Ishikawa (cell line): Measurements from ENCODE around the gene MRTFB.

Source experiments
- CEBPB ChIP-seq: IDR thresholded peaks from 2 replicates; pipeline ENCODE4 v1.6.1; 2012
- CREB1 ChIP-seq: IDR thresholded peaks from 2 replicates; pipeline ENCODE4 v1.6.1; 2012; ENCODE audit warnings: low read depth
- EGR1 ChIP-seq: IDR thresholded peaks from 2 replicates; pipeline ENCODE4 v1.6.1; 2012
- EP300 ChIP-seq: IDR thresholded peaks from 2 replicates; pipeline ENCODE4 v1.6.1; 2012; ENCODE audit warnings: borderline replicate concordance
- FOXM1 ChIP-seq: IDR thresholded peaks from 2 replicates; pipeline ENCODE4 v1.6.1; 2012; ENCODE audit warnings: low read depth, borderline replicate concordance
- NFIC ChIP-seq: IDR thresholded peaks from 2 replicates; pipeline ENCODE4 v1.6.1; 2012
- RAD21 ChIP-seq: IDR thresholded peaks from 2 replicates; pipeline ENCODE4 v1.6.1; 2012; ENCODE audit warnings: low read depth
- TAF1 ChIP-seq: IDR thresholded peaks from 2 replicates; pipeline ENCODE4 v1.6.1; 2012; ENCODE audit warnings: low read depth, mild to moderate bottlenecking
- TCF12 ChIP-seq: IDR thresholded peaks from 2 replicates; pipeline ENCODE4 v1.6.1; 2012; ENCODE audit warnings: low read depth
- TEAD4 ChIP-seq: IDR thresholded peaks from 2 replicates; pipeline ENCODE4 v1.6.1; 2012
- YY1 ChIP-seq: IDR thresholded peaks from 2 replicates; pipeline ENCODE4 v1.6.1; 2012; ENCODE audit warnings: low read depth
- ZBTB7A ChIP-seq: IDR thresholded peaks from 2 replicates; pipeline ENCODE4 v1.6.1; 2012; ENCODE audit warnings: low read depth
- TF ChIP-seq, protein P1 (sequence below): IDR thresholded peaks from 2 replicates; pipeline ENCODE4 v1.6.1; 2012
- TF ChIP-seq, protein P2 (sequence below): IDR thresholded peaks from 2 replicates; pipeline ENCODE4 v1.6.1; 2012; ENCODE audit warnings: low read depth, mild to moderate bottlenecking
- TF ChIP-seq, protein P3 (sequence below): IDR thresholded peaks from 2 replicates; pipeline ENCODE4 v1.6.1; 2012

The MRTFB gene

DNA sequence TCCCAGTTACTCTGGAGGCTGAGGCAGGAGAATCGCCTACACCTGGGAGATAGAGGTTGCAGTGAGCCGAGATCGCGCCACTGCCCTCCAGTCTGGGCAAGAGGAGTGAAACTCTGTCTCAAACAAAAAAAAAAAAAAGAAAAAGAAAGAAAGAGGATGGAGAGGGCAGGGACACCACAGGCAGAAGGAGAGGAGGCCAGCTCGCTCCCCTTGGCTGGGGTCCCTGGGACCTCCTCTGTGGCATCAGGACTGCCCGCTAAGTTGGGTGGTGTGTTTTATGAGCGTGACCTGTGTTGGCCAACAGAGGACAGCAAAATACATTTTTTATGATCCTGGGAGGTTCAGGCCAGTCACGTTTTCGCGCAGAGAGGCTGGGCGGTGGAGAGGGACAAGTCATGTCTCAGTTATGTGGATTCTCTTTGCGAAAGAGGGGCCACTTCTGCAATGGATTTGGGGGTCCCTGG is 229.6 kb downstream of the MRTFB start:
- TF ChIP-seq EP300 = peak; percentile 21; the same call in 1 of the 2 replicates
- 0 out of 2 replicates have a peak, but pooled peaks have one; percentile 12 for TF ChIP-seq TEAD4
- TF ChIP-seq FOXM1 = no peak
- TF ChIP-seq, protein P1, sequence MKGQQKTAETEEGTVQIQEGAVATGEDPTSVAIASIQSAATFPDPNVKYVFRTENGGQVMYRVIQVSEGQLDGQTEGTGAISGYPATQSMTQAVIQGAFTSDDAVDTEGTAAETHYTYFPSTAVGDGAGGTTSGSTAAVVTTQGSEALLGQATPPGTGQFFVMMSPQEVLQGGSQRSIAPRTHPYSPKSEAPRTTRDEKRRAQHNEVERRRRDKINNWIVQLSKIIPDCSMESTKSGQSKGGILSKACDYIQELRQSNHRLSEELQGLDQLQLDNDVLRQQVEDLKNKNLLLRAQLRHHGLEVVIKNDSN = no peak
- peak; percentile 94 for TF ChIP-seq RAD21

DNA sequence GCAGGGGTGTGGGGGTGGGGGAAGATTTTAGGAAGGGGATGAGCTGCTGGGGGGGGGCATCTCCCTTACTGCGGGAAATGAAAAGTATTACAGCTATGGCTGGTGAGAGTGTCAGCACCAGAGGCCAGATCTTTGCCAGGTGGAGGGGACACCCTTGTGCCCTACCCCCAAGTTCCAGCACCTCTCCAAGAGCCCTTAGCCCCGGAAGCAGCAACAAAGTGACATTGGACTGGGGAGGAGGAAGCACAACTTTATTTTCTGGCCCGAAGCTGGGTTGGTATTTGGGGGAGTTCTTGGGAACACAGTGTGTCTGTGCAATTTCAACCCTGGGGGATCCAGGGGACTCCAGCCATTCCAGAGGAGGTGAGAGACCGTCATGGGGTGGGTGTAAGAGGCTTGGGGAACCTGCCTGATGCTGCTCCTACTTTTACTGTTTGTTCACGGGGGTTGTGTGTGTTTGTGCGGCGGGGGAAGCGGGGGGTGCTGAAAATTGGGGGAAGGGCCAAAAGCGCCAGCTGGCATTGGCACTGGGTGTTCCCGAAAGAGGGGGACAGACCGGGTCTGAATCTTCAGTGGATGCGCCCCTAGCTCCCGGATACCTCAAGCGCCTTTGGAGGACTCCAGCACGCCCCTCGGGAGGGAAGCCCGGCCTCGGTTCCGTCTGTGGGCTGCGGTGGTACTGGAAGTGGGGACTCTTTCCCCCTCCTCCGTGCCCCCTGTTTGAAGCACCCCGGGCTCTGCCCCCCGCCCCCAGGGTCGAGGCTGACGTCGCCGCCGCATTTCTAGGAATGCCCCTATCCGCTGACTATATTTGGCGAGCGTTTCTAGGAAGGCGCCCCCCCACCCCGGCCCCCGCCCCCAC is 230.3 kb downstream of the MRTFB start:
- TF ChIP-seq TCF12 (peak; percentile 50), YY1 (0 out of 2 replicates have a peak, but pooled peaks have one; percentile 16), ZBTB7A (0 out of 2 replicates have a peak, but pooled peaks have one; percentile 66)
- TF ChIP-seq, protein P2, sequence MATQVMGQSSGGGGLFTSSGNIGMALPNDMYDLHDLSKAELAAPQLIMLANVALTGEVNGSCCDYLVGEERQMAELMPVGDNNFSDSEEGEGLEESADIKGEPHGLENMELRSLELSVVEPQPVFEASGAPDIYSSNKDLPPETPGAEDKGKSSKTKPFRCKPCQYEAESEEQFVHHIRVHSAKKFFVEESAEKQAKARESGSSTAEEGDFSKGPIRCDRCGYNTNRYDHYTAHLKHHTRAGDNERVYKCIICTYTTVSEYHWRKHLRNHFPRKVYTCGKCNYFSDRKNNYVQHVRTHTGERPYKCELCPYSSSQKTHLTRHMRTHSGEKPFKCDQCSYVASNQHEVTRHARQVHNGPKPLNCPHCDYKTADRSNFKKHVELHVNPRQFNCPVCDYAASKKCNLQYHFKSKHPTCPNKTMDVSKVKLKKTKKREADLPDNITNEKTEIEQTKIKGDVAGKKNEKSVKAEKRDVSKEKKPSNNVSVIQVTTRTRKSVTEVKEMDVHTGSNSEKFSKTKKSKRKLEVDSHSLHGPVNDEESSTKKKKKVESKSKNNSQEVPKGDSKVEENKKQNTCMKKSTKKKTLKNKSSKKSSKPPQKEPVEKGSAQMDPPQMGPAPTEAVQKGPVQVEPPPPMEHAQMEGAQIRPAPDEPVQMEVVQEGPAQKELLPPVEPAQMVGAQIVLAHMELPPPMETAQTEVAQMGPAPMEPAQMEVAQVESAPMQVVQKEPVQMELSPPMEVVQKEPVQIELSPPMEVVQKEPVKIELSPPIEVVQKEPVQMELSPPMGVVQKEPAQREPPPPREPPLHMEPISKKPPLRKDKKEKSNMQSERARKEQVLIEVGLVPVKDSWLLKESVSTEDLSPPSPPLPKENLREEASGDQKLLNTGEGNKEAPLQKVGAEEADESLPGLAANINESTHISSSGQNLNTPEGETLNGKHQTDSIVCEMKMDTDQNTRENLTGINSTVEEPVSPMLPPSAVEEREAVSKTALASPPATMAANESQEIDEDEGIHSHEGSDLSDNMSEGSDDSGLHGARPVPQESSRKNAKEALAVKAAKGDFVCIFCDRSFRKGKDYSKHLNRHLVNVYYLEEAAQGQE = no peak

DNA sequence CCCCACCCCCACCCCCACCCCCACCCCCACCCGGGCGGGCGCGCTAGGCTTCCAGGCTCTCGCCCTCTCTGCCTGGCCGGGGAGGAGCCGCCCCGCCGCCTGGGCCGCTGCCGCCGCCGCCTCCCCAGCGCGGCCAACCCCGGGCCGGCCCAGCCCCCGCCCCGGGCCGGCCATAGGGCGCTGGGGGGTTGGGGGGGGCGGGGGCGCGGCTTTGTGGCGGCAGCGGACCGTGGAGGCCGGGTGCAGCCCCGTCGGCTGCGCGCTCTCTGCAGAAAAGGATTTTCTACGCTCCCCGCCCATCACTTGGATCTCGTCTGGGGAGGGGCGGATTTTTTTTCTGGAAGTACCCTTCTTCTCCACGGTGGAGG is 230.9 kb downstream of the MRTFB start:
- peak; percentile 49; the same call in 1 of the 2 replicates for TF ChIP-seq TAF1
- TF ChIP-seq RAD21 = no peak
- TF ChIP-seq TEAD4 = 0 out of 2 replicates have a peak, but pooled peaks have one; percentile 7

DNA sequence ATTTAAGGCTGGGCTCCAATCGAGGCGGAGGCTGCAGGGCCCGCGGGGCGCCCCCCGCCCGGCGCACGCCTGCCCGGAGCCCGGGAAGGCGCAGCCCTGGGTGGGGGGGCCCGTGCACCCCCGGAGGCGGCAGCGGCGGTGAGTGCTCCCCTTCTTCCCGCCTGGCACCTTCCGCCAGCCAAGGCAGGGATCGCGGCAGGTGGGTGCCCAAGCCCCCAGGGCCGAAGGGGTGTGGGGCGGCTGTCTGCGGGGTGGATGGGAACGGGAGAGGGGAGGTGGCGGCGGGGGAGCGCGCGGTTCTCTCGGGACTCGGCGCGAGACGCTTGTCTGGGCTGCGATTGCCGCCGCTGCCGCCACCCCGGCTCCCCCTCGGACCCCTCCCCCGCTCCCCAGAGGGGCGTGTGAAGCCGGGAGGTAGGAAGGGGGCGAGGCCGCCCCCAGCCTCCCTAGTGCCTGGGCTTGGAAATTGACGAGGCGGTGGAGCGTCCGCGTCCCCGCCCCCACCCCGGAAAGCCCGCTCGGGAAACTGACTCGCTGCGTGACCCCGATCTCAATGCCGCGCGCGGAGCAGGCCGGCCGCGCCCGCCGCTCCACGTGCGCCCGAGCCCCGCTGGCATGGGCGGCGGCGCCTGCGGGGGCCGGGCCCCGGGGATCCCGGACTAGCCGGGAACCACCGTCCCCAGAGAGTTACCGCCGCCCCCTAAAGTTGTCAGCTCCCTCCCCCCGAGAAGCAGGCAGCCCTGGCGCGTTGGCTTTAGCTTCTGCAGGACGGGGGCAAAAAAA is 231.5 kb downstream of the MRTFB start:
- peak; percentile 86 for TF ChIP-seq ZBTB7A
- no peak for TF ChIP-seq EGR1
- TF ChIP-seq TEAD4 = 0 out of 2 replicates have a peak, but pooled peaks have one; percentile 0
- TF ChIP-seq, protein P3, sequence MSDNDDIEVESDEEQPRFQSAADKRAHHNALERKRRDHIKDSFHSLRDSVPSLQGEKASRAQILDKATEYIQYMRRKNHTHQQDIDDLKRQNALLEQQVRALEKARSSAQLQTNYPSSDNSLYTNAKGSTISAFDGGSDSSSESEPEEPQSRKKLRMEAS = peak; percentile 77; the same call in 1 of the 2 replicates

DNA sequence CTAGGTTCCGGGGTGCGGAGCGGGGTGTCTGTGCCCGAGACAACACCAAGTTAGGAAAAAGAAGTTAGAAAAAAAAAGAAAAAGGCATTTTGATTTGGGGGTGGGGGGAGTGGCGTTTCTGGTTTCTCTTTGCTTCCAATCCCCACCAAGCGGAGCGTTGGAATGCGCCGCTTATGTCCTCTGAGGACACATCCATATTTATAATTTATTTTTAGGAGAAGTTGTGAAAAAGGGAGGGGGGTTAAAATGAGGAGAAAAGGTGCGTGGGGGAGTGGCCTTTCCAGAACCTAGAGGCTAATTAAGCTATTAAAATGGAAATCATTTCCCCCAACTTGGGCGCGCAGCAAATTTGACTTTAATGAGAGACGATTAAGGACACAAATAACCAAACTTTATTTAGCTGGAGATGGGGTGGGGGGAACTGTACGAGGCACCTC is 232.1 kb downstream of the MRTFB start:
- no peak for TF ChIP-seq RAD21
- no peak for TF ChIP-seq CREB1
- no peak for TF ChIP-seq EP300
- TF ChIP-seq ZBTB7A = no peak
- 0 out of 2 replicates have a peak, but pooled peaks have one; percentile 7 for TF ChIP-seq TCF12

DNA sequence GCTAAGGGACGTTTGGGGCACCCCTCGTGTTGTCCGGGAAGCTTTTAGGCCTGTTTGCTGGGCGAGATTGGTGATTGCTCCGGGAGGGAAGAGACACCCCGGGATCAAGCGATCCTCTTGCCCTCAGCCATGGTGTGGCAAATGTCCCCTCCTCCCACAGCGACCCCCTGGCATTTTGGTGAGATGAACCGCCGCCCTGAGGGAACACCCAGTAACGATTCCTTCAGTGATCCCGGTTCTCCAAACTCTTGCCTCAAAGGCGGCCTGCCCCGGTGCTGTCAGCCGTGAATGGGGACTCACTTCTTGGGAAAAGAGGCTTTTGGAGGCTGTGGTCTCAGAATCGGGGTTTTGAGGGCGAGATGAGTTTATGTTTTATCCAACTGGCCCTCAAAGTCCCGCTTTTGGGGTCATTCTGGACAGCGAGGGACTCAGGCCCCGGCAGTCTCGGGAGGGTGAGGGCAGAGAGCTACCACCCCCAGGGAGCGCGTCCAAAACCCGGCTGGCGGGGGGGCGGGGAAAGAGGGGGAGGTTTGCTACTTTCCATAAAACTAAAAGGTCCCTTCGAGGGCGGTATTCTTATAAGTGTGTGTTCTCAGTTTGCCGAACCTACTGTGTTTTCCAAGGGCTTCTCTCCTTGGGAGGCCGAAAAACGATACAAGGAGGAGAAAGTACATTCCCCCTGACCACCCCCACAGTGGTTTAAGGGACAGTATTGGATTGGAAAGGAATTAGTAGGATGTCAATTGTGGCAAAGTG is 232.7 kb downstream of the MRTFB start:
- TF ChIP-seq TEAD4 (no peak), ZBTB7A (no peak), CREB1 (no peak), CEBPB (no peak), NFIC (no peak), EP300 (no peak), TCF12 (no peak), RAD21 (no peak), TAF1 (no peak), FOXM1 (no peak), YY1 (no peak), EGR1 (no peak)
- TF ChIP-seq, protein P1 = no peak
- TF ChIP-seq, protein P2 = no peak
- TF ChIP-seq, protein P3 = no peak
